ENCODE results near the gene HSPG2. TPM values are rescaled to one million over a fixed set of nuclear protein-coding genes. Genes with fewer than 3 reads are reported as not detected.

HSPG2 gene
- total RNA-seq, 1 donor from 2014 or later = 197 TPM

DNA sequence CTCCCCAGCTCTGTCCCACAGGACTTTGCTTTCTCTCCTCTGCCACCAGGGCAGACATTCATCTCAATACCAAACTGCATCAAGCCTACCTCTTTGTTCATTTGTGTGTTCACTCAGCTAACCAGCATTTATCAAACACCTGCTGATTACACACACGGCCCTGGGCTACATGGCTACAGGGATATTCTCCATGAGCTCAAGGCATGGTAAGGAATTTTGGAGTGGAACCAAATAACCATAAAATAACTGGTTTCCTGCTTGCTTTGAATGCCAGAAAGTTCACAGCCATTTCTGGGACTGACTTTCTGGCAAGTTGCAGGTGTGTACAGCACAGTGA lies 70.4 kb downstream of the HSPG2 start:
- Mint-ChIP-seq H3K27ac (ENCODE audit: unreplicated experiment) (no peak overlapping the region), H3K4me3 (ENCODE audit: unreplicated experiment) (no peak overlapping the region)

GRCh38 chr1:21865943-21866706 lies 71.0 kb downstream of the HSPG2 start:
- no peak for DNase-seq (ENCODE audit: extremely low spot score, unreplicated experiment)
- H3K27ac Mint-ChIP-seq (ENCODE audit: unreplicated experiment) = no peak overlapping the region
- H3K36me3 Mint-ChIP-seq (ENCODE audit: unreplicated experiment) = peaks cover 19% of the 10 kb centered on the region
- TF ChIP-seq CTCF (IDR thresholded peaks at IDR 0.05) = no peak
- no peak overlapping the region for H3K4me3 Mint-ChIP-seq (ENCODE audit: unreplicated experiment)
- H3K27me3 Mint-ChIP-seq (ENCODE audit: unreplicated experiment) = no peaks in the 10 kb centered on the region
- H3K9me3 Mint-ChIP-seq (ENCODE audit: unreplicated experiment) = no peaks in the 10 kb centered on the region
- H3K4me1 Mint-ChIP-seq (ENCODE audit: unreplicated experiment) = peaks cover 25% of the 10 kb centered on the region

More for the DNA sequence above, 70.4 kb downstream of the HSPG2 start:
- peaks cover 21% of the 10 kb centered on the region for H3K36me3 Mint-ChIP-seq (ENCODE audit: unreplicated experiment)
- DNase-seq (ENCODE audit: extremely low spot score, unreplicated experiment) = no peak
- no peaks in the 10 kb centered on the region for H3K9me3 Mint-ChIP-seq (ENCODE audit: unreplicated experiment)
- H3K27me3 Mint-ChIP-seq (ENCODE audit: unreplicated experiment) = no peaks in the 10 kb centered on the region
- peaks cover 25% of the 10 kb centered on the region for H3K4me1 Mint-ChIP-seq (ENCODE audit: unreplicated experiment)
- no peak for TF ChIP-seq CTCF (IDR thresholded peaks at IDR 0.05)

GRCh38 chr1:21865609-21865942 lies 71.5 kb downstream of the HSPG2 start:
- peaks cover 20% of the 10 kb centered on the region for H3K36me3 Mint-ChIP-seq (ENCODE audit: unreplicated experiment)
- no peak for TF ChIP-seq CTCF (IDR thresholded peaks at IDR 0.05)
- no peak for DNase-seq (ENCODE audit: extremely low spot score, unreplicated experiment)
- peaks cover 21% of the 10 kb centered on the region for H3K4me1 Mint-ChIP-seq (ENCODE audit: unreplicated experiment)
- no peaks in the 10 kb centered on the region for H3K9me3 Mint-ChIP-seq (ENCODE audit: unreplicated experiment)
- H3K27me3 Mint-ChIP-seq (ENCODE audit: unreplicated experiment) = no peaks in the 10 kb centered on the region
- H3K27ac Mint-ChIP-seq (ENCODE audit: unreplicated experiment) = no peak overlapping the region
- H3K4me3 Mint-ChIP-seq (ENCODE audit: unreplicated experiment) = no peak overlapping the region

GRCh38 chr1:21864730-21865129 lies 72.4 kb downstream of the HSPG2 start:
- no peak overlapping the region for H3K27ac Mint-ChIP-seq (ENCODE audit: unreplicated experiment)
- H3K36me3 Mint-ChIP-seq (ENCODE audit: unreplicated experiment) = peaks cover 20% of the 10 kb centered on the region
- DNase-seq (ENCODE audit: extremely low spot score, unreplicated experiment) = no peak
- no peak for TF ChIP-seq CTCF (IDR thresholded peaks at IDR 0.05)
- H3K27me3 Mint-ChIP-seq (ENCODE audit: unreplicated experiment) = no peaks in the 10 kb centered on the region
- H3K4me3 Mint-ChIP-seq (ENCODE audit: unreplicated experiment) = no peak overlapping the region
- H3K4me1 Mint-ChIP-seq (ENCODE audit: unreplicated experiment) = peaks cover 13% of the 10 kb centered on the region
- no peaks in the 10 kb centered on the region for H3K9me3 Mint-ChIP-seq (ENCODE audit: unreplicated experiment)

DNA sequence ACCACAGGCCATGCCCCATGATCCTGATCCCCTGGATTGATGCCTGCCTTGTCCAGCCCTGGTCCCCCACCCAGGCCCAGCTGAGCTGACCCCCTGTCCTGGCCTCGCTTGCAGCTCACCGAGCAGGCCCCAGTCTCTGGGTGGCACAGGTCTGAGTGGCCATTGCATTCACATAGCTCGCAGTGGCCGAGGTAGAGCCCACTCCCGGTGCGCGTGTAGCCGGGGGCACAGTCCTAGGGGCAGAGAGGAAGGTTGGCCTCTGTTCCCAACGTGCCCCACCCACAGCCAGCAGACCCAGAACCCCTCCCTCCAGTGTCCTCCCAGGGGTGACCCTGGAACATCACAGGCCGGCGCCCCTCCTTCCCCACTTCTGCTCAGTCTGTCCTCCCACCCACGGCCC lies 73.1 kb downstream of the HSPG2 start:
- no peak for DNase-seq (ENCODE audit: extremely low spot score, unreplicated experiment)
- Mint-ChIP-seq H3K4me3 (ENCODE audit: unreplicated experiment) (no peak overlapping the region), H3K27ac (ENCODE audit: unreplicated experiment) (no peak overlapping the region), H3K9me3 (ENCODE audit: unreplicated experiment) (no peaks in the 10 kb centered on the region), H3K36me3 (ENCODE audit: unreplicated experiment) (peaks cover 24% of the 10 kb centered on the region), H3K4me1 (ENCODE audit: unreplicated experiment) (peaks cover 5% of the 10 kb centered on the region), H3K27me3 (ENCODE audit: unreplicated experiment) (no peaks in the 10 kb centered on the region)
- TF ChIP-seq CTCF (IDR thresholded peaks at IDR 0.05) = no peak
